HG02642 (cell line): ENCODE data around the gene MYH9.
A peak's percentile ranks its signal among the peaks of the same experiment; 100 is the strongest.

Source experiments
- ATAC-seq: cut with Tn5 transposase; IDR thresholded peaks from one replicate; pipeline ENCODE4 v1.9.1; 2021; ENCODE audit warnings: mild to moderate bottlenecking; ENCODE audit not compliant: unreplicated experiment, poor library complexity

The MYH9 gene

DNA sequence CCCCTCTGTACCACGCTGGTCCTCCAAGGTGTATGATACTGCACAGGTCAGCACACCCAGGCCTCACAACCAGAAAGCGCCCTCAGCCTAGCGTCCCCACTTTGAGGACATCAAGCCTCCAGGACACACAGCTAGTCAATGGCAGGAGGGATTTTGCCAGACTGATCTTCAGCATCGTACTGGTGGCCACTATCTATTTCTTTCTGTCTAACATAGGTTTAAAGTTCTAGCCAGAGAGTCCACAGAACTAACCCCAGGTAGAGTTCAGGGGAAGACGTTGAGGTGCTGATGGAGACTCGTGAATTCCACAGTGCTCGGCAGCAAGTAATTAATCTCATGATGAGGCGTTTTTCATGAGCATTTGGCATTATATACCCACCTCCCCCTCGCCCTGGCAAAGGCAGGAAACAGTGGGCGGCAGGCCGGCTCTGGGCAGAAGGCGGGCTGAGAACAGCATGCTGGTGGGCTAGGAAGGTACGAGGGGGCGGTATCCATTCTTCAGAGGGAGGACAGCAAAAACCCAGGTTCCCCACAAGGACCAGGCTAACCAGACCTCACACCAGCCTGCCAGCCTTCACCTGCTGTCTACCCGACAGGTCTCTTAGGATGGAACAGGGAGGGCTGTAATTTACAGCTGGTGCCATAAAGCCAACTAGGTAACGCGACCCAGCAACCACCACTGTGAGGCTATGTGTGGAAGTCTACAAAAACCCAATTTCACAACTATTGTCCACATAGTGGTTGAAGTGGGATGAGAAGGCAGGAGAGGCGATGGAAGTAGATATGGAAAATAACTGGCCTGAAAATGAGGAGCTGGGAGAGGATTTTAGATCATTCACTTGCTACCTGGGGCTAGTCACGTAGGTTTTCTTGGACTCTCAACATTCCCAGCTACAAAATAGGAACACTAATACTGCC lies 18.5 kb downstream of the MYH9 start:
- ATAC-seq = no peak

- no peak for ATAC-seq
Observed at GRCh38 chr22:36368359-36368983, 19.3 kb downstream of the MYH9 start.

DNA sequence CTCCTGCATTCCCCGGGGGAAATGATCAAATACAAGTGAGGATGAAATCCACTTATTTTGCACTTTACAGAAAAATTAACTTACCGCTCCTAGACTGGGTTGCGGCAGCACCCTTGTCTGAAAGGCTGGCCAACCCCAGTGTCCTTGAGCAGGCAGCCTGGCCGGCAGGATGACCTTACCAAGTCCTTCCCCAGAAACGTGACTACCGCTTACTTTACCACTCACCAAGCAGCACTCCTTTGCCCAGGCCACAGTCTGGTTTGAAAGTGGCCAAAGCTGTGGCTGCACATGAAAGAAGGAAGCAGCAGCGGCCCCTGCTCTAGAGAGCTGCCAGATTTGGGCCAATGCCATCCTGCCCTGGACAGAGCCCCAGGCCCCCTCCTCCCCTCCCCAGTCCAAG lies 20.3 kb downstream of the MYH9 start:
- no peak for ATAC-seq

DNA sequence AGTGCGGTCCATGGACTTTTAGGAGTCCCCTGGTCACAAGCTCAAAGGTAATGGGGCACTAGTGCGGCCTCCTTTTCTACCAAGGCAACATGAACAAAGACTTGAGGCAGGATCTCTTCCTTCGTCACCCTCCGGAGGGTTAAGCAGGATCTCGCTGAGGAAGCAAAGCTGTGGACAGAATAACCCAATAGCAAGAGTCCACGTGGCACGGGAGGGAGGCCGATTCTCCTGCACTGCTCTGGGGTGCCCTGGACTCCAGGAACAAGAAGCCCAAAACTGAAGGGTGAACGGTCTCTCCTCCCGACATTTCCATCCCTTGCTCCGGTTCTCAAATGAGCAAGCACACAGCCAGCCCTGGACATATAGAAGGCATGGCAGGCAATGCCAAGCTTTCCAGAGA lies 20.7 kb downstream of the MYH9 start:
- no peak for ATAC-seq

- ATAC-seq = no peak
Observed at GRCh38 chr22:36366291-36366708, 21.5 kb downstream of the MYH9 start.

GRCh38 chr22:36365020-36365411 lies 22.8 kb downstream of the MYH9 start:
- ATAC-seq = no peak

DNA sequence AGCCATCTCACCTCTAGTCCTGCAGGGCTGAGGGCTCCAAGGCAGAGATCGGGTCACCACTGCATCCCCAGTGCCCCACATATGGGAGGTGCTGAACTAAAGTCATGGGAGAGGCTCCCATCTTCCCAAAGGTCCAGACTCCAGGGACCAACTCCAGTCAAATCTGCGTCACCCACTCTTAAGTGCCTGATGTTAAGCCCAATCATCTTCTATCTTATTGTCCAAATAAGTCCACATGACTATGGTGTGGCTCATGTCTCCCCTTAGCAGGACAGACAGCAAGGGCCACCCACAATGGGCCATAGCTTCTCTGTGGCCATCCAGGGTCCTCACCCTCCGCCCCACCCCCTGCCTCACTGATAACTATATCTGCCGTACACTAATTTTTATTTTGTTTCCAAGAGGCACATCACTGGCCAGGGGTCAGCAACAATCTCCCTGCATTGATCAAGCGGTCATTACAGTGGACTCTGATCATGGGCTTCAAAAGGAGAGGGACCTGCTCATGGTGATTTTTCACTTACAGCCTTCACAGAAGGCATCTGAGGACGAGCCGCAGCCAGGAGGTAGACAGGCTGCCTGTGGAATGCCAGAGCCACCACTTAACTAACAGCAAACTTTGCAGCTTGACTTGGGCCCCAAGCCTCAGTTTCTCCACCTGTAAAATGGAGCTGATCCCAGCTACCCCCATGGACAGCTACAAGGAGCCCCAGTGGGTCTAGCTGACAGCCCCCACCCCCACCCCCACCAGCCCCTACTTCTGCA lies 23.3 kb downstream of the MYH9 start:
- ATAC-seq = no peak

DNA sequence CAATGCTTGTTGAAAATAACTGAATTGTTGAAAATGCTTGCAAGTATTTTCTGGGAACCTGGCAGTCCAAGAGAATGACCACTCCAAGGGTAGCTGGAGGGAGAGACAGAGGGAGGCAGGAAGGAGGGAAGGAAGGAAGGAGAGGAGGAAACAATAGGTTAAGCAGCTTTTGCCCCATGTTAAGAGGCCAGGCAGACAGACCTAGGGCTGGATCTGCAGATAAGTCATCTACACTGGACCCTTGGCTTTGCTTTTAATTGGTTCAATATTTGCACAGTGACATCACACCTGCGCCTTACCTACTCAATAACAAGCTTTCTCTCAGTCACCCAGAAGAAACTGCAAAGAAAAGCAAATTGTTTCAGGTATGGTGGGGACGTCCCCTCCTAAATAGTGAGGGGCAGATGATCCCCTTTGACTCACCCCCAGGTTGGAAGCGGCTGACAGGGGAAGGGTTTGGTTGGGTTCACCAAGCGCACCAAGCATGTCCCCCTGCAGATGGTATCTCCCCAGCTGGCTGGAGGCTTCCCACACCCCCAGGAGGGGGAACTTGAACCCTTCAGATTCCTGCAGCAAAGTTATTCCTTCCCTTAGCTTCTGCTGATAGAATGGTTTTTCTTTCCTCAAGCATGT lies 24.3 kb downstream of the MYH9 start:
- no peak for ATAC-seq

DNA sequence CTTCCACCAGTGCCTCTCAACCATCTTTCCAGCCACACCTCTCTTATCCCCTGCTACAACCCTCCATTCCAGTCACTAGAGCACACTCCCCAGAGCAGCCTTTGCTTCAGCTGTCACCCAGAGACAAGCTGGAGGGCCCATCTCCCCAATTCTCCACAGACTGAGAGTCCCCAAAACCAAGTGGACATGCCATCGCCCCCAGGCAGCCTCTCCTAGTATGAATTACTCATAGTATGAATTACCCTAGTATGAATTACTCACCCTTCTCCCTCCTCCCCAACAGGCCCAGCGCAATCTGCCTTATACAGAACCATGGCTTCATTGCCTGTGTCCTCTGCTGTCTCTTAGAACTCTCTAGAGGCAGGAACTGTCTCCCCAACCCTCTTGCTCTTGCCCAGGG lies 24.8 kb downstream of the MYH9 start:
- ATAC-seq = no peak

DNA sequence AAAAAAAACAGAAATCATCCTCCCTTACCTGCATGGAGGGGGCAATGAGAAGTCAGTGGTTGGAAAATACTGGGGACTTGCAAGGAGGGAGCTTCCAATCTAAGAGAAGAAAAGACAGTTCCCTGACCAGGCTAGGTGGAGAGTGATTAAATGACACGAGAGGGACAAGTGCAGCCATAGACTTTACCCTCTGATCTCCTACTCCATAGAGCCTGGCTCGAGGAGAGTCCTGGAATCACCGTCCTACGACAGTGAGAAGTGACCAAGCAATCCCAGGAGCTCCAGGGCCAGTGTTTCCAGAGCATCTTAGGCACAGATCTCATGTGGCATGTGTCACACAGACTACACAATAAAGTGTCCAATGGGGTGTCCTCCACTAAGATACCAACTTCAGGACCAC lies 25.7 kb downstream of the MYH9 start:
- no peak for ATAC-seq

DNA sequence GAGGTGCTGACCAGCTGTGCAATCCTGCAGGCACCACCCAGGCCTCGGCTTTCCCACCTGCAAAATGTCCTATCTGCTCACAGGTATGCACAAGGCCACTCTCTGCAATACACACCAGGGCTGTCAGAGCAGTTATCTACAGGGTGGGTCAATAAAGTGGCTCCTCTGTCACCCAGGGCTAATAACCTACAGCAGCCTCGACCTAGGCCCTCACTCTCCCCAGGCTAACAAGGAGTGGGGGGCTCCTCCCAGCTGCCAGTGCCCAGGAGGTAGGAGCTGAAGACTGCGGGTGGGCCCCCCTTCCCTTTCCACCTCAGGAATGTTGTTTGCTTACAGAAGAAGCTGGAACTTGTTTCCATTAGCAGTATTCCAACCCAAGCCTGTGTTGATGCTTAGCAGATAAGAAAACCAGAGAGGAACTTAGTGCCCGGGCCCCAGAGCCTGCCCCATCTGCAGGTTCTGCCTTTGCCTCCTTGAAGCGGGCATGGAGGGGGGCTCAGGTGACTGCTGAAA lies 26.8 kb downstream of the MYH9 start:
- ATAC-seq = no peak

- no peak for ATAC-seq
Observed at GRCh38 chr22:36360011-36360410, 27.8 kb downstream of the MYH9 start.

DNA sequence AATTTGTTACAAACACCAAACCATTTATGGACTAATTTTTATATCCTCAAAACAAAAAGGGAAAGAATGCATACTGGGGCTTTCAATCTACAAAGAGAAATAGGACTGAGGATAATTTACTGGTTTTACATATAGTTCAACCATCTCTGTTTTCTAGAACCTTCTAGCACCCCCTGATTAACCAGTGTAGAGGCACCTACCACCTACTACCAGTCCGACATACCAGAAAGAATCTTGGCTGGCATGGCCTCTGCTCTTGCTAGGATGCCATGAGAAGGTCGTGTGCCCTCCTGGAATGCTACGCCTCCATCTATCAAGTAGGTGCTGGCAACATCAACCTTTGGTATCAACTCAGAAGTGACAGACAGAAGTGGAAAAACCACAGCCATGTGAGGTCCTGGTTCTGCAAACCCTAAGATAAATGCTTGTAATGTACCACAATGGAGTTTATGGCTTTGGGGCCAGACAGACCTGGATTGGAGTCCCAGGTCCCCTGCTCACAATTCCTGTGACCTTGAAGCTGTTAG lies 28.2 kb downstream of the MYH9 start:
- ATAC-seq = peak; percentile 21

DNA sequence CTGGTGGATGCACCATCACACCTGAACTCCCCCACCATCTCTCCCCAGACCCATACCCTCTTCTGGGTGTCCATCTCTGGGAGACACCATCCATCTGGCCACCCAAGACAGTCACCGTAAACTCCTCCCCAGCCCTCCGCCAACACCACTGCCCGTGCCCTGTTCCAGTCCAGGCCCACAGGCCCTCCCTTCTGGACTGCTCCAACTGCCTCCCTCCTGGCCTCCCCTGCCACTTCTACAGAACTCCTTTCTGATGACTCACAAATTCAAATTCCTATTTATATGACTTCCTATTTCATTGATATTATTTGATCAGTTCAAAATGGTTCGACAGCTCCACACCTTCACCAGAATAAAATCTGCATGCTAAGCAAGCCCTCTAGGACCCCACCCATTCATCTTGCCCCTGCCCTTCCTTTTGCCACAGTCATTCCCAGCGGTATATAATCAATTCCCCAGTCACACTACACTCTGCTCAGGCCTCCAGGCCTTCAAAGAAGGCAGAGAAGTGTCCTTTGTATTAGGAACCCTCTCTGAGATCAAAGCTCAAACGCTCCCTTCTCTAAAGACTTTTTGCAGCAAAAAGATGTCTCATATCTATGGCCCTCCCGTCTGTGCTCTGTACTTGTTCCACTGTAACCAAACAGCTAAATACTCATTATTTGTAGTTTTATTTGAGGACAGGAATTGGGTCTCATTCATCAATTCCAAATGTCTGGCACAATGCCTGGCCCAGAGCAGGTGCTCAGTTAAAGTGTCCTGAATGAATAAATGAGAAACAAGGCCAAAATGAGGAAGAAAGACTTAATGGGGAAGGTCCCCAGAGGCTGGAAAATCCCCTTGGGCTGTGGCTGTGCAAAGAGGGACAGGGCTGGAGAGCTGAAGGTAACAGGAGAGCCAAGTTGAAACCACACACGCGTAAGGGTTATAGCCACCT lies 29.0 kb downstream of the MYH9 start:
- ATAC-seq = peak; percentile 67

GRCh38 chr22:36356708-36357624 lies 30.8 kb downstream of the MYH9 start:
- ATAC-seq = no peak

DNA sequence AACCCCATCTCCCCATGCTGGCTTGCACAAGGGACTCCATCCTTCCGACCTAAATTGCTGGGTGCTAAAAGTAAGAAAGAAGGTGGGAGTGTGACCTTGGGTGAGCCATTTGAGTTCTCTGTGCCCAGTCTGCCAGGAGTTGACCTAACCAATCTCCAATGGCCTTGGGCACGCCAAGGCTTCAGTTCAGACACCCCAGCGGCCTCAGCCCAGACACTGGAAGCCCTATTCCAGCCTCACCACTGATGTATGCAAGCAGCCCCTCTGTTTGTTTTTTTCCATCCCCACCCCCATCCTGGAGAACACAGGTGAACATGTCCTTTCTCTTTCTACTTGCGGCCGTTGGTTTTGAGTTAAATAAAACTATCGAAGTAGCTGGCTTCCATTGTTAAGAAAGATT lies 31.9 kb downstream of the MYH9 start:
- no peak for ATAC-seq

DNA sequence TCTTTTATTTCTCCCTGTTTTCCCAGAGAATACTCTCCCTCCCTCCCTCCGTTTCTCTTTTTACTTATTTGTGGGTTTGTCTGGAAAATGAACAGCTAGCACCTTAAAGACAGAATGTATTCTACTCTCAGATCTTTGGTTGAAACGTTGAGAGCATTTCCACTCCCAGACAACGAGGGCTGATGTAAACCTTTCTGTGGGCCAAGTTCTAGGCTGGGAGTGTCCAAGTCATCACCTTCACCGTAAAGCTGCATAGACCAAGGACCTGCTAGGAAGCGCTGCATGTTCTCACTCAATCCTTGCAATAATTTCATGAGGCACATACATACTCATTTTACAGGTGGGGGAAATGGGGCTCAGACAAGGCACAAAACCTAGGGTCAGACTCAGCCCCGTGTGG lies 32.4 kb downstream of the MYH9 start:
- no peak for ATAC-seq
